Tibial artery (tissue), 4 donors: ENCODE results near the gene PTPRD.

Experiments used
- DNase-seq, 2 donors: peaks; one replicate each; pipeline ENCODE4 v3.0.0-alpha.2; 2019
- H3K27ac ChIP-seq, 2 donors: fragments of 200-600 bp; sonication (generic) in 1 of 2; 1 replicate in 1 of 2; 2 replicates in 1 of 2; pipeline ENCODE4 v1.5.1; 2018 to 2019; ENCODE audit warnings: mild to moderate bottlenecking in 1 of 2
- H3K27me3 ChIP-seq, 2 donors: fragments of 200-600 bp; sonication (generic) in 1 of 2; one replicate each; pipeline versions ENCODE4 v1.5.1 to v1.6.0; 2016 to 2019
- H3K36me3 ChIP-seq, 3 donors: fragments of 200-600 bp; sonication (generic) in 2 of 3; one replicate each; pipeline ENCODE4 v1.5.1; 2016 to 2019; ENCODE audit warnings: mild to moderate bottlenecking in 2 of 3
- H3K4me1 ChIP-seq, 4 donors: fragments of 200-600 bp; sonication (generic) in 2 of 4; 1 replicate in 3 of 4; 2 replicates in 1 of 4; pipeline ENCODE4 v1.5.1; 2016 to 2019
- H3K4me3 ChIP-seq, 2 donors: fragments of 200-600 bp; sonication (generic) in 1 of 2; 1 replicate in 1 of 2; 2 replicates in 1 of 2; pipeline ENCODE4 v1.5.1; 2018 to 2019; ENCODE audit warnings: mild to moderate bottlenecking in 2 of 2
- H3K9me3 ChIP-seq, 3 donors: fragments of 200-600 bp; sonication (generic) in 1 of 3; one replicate each; pipeline ENCODE4 v1.5.1; 2016 to 2019
- CTCF ChIP-seq, 2 experiments: fragments of 200-600 bp in 1 of 2; fragments of 450-650 bp in 1 of 2; IDR thresholded peaks; one replicate each; pipeline ENCODE4 v1.5.1; 2017 to 2019; ENCODE audit warnings: antibody characterized with exemption in 2 of 2, mild to moderate bottlenecking in 1 of 2, moderate library complexity in 1 of 2
- intact Hi-C: fragments of 100-400 bp; cut with DNase I; formaldehyde crosslinking; loops from one replicate; pipeline ENCODE4 v1.15.0; 2023; ENCODE audit warnings: low total_unique reads

The PTPRD gene

GRCh38 chr9:10144355-10144754 lies 468.4 kb downstream of the PTPRD start:
- Histone ChIP-seq H3K9me3 (no peaks in the 10 kb centered on the region), H3K4me3 (no peak overlapping the region), H3K4me1 (no peaks in the 10 kb centered on the region), H3K36me3 (no peaks in the 10 kb centered on the region), H3K27ac (no peak overlapping the region), H3K27me3 (no peaks in the 10 kb centered on the region)
- intact Hi-C loops, result no loop called here
- TF ChIP-seq CTCF (IDR thresholded peaks at IDR 0.05), result no peak
- DNase-seq, result no peak

GRCh38 chr9:10135553-10135952 lies 477.2 kb downstream of the PTPRD start:
- TF ChIP-seq CTCF (IDR thresholded peaks at IDR 0.05), result no peak
- H3K27ac ChIP-seq, result no peak overlapping the region
- DNase-seq, result no peak
- intact Hi-C loops, result no loop called here
- no peaks in the 10 kb centered on the region for H3K9me3 ChIP-seq
- H3K36me3 ChIP-seq, result no peaks in the 10 kb centered on the region
- H3K4me3 ChIP-seq, result no peak overlapping the region
- H3K27me3 ChIP-seq, result no peaks in the 10 kb centered on the region
- no peaks in the 10 kb centered on the region for H3K4me1 ChIP-seq

- H3K27ac ChIP-seq, result no peak overlapping the region
- intact Hi-C loops, result no loop called here
- DNase-seq, result no peak
- H3K4me3 ChIP-seq, result no peak overlapping the region
- TF ChIP-seq CTCF (IDR thresholded peaks at IDR 0.05), result no peak
- H3K27me3 ChIP-seq, result no peaks in the 10 kb centered on the region
- H3K4me1 ChIP-seq, result no peaks in the 10 kb centered on the region
- H3K36me3 ChIP-seq, result no peaks in the 10 kb centered on the region
- H3K9me3 ChIP-seq, result no peaks in the 10 kb centered on the region
Observed at GRCh38 chr9:10134266-10134665, 478.5 kb downstream of the PTPRD start.

- H3K4me1 ChIP-seq, result no peaks in the 10 kb centered on the region
- no peaks in the 10 kb centered on the region for H3K9me3 ChIP-seq
- H3K4me3 ChIP-seq, result no peak overlapping the region
- DNase-seq, result no peak
- no peak overlapping the region for H3K27ac ChIP-seq
- TF ChIP-seq CTCF (IDR thresholded peaks at IDR 0.05), result no peak
- intact Hi-C loops, result no loop called here
- H3K27me3 ChIP-seq, result no peaks in the 10 kb centered on the region
- H3K36me3 ChIP-seq, result no peaks in the 10 kb centered on the region
Observed at GRCh38 chr9:10130061-10130675, 482.6 kb downstream of the PTPRD start.

- Histone ChIP-seq H3K4me1 (no peaks in the 10 kb centered on the region), H3K9me3 (no peaks in the 10 kb centered on the region), H3K36me3 (no peaks in the 10 kb centered on the region), H3K4me3 (no peak overlapping the region), H3K27me3 (no peaks in the 10 kb centered on the region), H3K27ac (no peak overlapping the region)
- intact Hi-C loops, result no loop called here
- no peak for DNase-seq
- no peak for TF ChIP-seq CTCF (IDR thresholded peaks at IDR 0.05)
Observed at GRCh38 chr9:10127867-10128266, 484.9 kb downstream of the PTPRD start.

- H3K36me3 ChIP-seq, result no peaks in the 10 kb centered on the region
- no peak overlapping the region for H3K27ac ChIP-seq
- intact Hi-C loops, result no loop called here
- no peak overlapping the region for H3K4me3 ChIP-seq
- H3K9me3 ChIP-seq, result no peaks in the 10 kb centered on the region
- no peak for TF ChIP-seq CTCF (IDR thresholded peaks at IDR 0.05)
- no peaks in the 10 kb centered on the region for H3K27me3 ChIP-seq
- H3K4me1 ChIP-seq, result no peaks in the 10 kb centered on the region
- no peak for DNase-seq
Observed at GRCh38 chr9:10112798-10113197, 500.0 kb downstream of the PTPRD start.
